Head of caudate nucleus (tissue), 42 donors: ENCODE data around the gene FAM174A.

Experiments
- DNase-seq, 42 donors: peaks; one replicate each; pipeline versions ENCODE4 v3.0.0 to v3.0.0-alpha.2; 2020 to 2021; ENCODE audit warnings: mixed read lengths in 7 of 42
- intact Hi-C: fragments of 100-400 bp; cut with DNase I; formaldehyde crosslinking; loops from one replicate; pipeline ENCODE4 v1.15.0; 2022

FAM174A gene

GRCh38 chr5:100535060-100536005, at the start of gene FAM174A:
Gene FAM174A (plus strand): TSS chr5:100535374. CDS start chr5:100535531, 157 bp downstream.
- DNase-seq: peak; percentile 90 to 98 (median 96)
- intact Hi-C loops: no loop called here

- intact Hi-C loops: no loop called here
Measured at GRCh38 chr5:100493996-100494395, 41.2 kb upstream of the FAM174A start.

GRCh38 chr5:100496296-100496695, 38.9 kb upstream of the FAM174A start:
- DNase-seq: no peak

More at GRCh38 chr5:100493996-100494395, 41.2 kb upstream of the FAM174A start:
- DNase-seq: no peak

GRCh38 chr5:100502684-100503083, 32.5 kb upstream of the FAM174A start:
- intact Hi-C loops: no loop called here
- DNase-seq: no peak

More at GRCh38 chr5:100496296-100496695, 38.9 kb upstream of the FAM174A start:
- intact Hi-C loops: no loop called here

GRCh38 chr5:100505984-100506670, 29.0 kb upstream of the FAM174A start:
- intact Hi-C loops: no loop called here
- DNase-seq: no peak

GRCh38 chr5:100516285-100516684, 18.9 kb upstream of the FAM174A start:
- DNase-seq: no peak
- intact Hi-C loops: no loop called here

- no peak for DNase-seq
- intact Hi-C loops: no loop called here
Measured at GRCh38 chr5:100517301-100517974, 17.7 kb upstream of the FAM174A start.

GRCh38 chr5:100518377-100518776, 16.8 kb upstream of the FAM174A start:
- no peak for DNase-seq
- intact Hi-C loops: no loop called here

- no peak for DNase-seq
- intact Hi-C loops: no loop called here
Measured at GRCh38 chr5:100519075-100519474, 16.1 kb upstream of the FAM174A start.

GRCh38 chr5:100520348-100520747, 14.8 kb upstream of the FAM174A start:
- no peak for DNase-seq
- intact Hi-C loops: no loop called here

- intact Hi-C loops: no loop called here
- no peak for DNase-seq
Measured at GRCh38 chr5:100537946-100538345, 2.8 kb downstream of the FAM174A start.

- intact Hi-C loops: no loop called here
- DNase-seq: no peak
Measured at GRCh38 chr5:100539519-100539918, 4.3 kb downstream of the FAM174A start.

- intact Hi-C loops: no loop called here
- no peak for DNase-seq
Measured at GRCh38 chr5:100542086-100542485, 6.9 kb downstream of the FAM174A start.

GRCh38 chr5:100546001-100546400, 10.8 kb downstream of the FAM174A start:
- intact Hi-C loops: no loop called here
- no peak for DNase-seq

GRCh38 chr5:100550531-100551051, 15.4 kb downstream of the FAM174A start:
- DNase-seq: no peak
- intact Hi-C loops: no loop called here

GRCh38 chr5:100551183-100551582, 16.0 kb downstream of the FAM174A start:
- no peak for DNase-seq
- intact Hi-C loops: no loop called here

GRCh38 chr5:100553209-100553608, 18.0 kb downstream of the FAM174A start:
- intact Hi-C loops: no loop called here
- DNase-seq: no peak

- no peak for DNase-seq
- intact Hi-C loops: no loop called here
Measured at GRCh38 chr5:100560860-100561259, 25.7 kb downstream of the FAM174A start.

GRCh38 chr5:100562821-100563220, 27.6 kb downstream of the FAM174A start:
- intact Hi-C loops: no loop called here

More at GRCh38 chr5:100562821-100563220, 27.6 kb downstream of the FAM174A start:
- no peak for DNase-seq
